Neutrophil (primary cell): Measurements from ENCODE around the gene KBTBD12.

Source experiments
- H3K27ac ChIP-seq: fragments of 200-600 bp; sonication (generic); 2 replicates; pipeline ENCODE4 v1.5.1; 2016; ENCODE audit warnings: mild to moderate bottlenecking, moderate library complexity
- H3K27me3 ChIP-seq: fragments of 200-600 bp; sonication (generic); 2 replicates; pipeline ENCODE4 v1.6.0; 2016; ENCODE audit warnings: mild to moderate bottlenecking
- H3K36me3 ChIP-seq: fragments of 200-600 bp; sonication (generic); 2 replicates; pipeline ENCODE4 v1.5.1; 2017
- H3K4me1 ChIP-seq, 2 experiments: fragments of 200-600 bp in 1 of 2; sonication (generic) in 1 of 2; 1 replicate in 1 of 2; 2 replicates in 1 of 2; pipeline versions ENCODE4 v1.5.1 to v1.6.1; 2013 to 2016; ENCODE audit warnings: low read depth in 1 of 2, low read length in 1 of 2, mild to moderate bottlenecking in 1 of 2, moderate library complexity in 1 of 2; ENCODE audit not compliant: control insufficient read depth in 1 of 2, insufficient read depth in 1 of 2
- H3K4me3 ChIP-seq, 2 experiments: fragments of 200-600 bp in 1 of 2; sonication (generic) in 1 of 2; 1 replicate in 1 of 2; 2 replicates in 1 of 2; pipeline ENCODE4 v1.5.1; 2013 to 2016; ENCODE audit warnings: low read depth in 1 of 2, low read length in 1 of 2, mild to moderate bottlenecking in 1 of 2, moderate library complexity in 1 of 2
- H3K9me3 ChIP-seq: fragments of 200-600 bp; sonication (generic); 2 replicates; pipeline ENCODE4 v1.5.1; 2016
- TF ChIP-seq, protein P1 (sequence below): fragments of 200-600 bp; sonication (generic); IDR thresholded peaks from 2 replicates; pipeline ENCODE4 v1.5.1; 2016; ENCODE audit warnings: antibody characterized with exemption

The KBTBD12 gene

GRCh38 chr3:127929818-127930413 is 14.9 kb downstream of the KBTBD12 start:
- Histone ChIP-seq H3K27ac (no peak overlapping the region), H3K4me1 (no peaks in the 10 kb centered on the region), H3K36me3 (no peaks in the 10 kb centered on the region), H3K27me3 (no peaks in the 10 kb centered on the region), H3K9me3 (no peaks in the 10 kb centered on the region), H3K4me3 (no peak overlapping the region)
- TF ChIP-seq, protein P1, sequence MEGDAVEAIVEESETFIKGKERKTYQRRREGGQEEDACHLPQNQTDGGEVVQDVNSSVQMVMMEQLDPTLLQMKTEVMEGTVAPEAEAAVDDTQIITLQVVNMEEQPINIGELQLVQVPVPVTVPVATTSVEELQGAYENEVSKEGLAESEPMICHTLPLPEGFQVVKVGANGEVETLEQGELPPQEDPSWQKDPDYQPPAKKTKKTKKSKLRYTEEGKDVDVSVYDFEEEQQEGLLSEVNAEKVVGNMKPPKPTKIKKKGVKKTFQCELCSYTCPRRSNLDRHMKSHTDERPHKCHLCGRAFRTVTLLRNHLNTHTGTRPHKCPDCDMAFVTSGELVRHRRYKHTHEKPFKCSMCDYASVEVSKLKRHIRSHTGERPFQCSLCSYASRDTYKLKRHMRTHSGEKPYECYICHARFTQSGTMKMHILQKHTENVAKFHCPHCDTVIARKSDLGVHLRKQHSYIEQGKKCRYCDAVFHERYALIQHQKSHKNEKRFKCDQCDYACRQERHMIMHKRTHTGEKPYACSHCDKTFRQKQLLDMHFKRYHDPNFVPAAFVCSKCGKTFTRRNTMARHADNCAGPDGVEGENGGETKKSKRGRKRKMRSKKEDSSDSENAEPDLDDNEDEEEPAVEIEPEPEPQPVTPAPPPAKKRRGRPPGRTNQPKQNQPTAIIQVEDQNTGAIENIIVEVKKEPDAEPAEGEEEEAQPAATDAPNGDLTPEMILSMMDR: no peak

DNA sequence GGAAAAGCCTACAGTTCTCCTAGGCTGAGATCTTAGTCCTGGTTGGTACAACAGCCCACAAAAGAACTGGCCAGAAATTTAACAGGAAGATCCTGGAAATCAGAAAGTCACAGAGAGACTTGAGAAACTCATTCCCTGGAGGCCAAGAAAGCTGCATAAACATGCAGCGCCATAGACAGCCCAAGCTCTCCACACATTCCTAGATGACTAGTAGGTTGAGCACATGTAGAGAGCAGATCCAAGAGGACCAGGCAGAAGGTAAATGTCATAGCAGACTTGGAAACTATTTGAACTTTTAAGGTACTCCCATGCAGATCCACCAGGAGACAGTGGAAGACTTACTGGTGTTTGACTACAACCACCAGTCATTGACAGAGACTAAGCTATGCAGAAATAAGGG is 18.4 kb downstream of the KBTBD12 start:
- TF ChIP-seq, protein P1: no peak
- Histone ChIP-seq H3K4me3 (no peak overlapping the region), H3K27me3 (peaks cover 4% of the 10 kb centered on the region)

GRCh38 chr3:127938800-127939199 is 23.8 kb downstream of the KBTBD12 start:
- Histone ChIP-seq H3K4me1 (no peaks in the 10 kb centered on the region), H3K4me3 (no peak overlapping the region), H3K9me3 (no peaks in the 10 kb centered on the region), H3K27me3 (peaks cover 4% of the 10 kb centered on the region), H3K36me3 (no peaks in the 10 kb centered on the region), H3K27ac (no peak overlapping the region)
- TF ChIP-seq, protein P1: no peak

More for the DNA sequence above, 18.4 kb downstream of the KBTBD12 start:
- Histone ChIP-seq H3K9me3 (no peaks in the 10 kb centered on the region), H3K27ac (no peak overlapping the region), H3K36me3 (no peaks in the 10 kb centered on the region), H3K4me1 (no peaks in the 10 kb centered on the region)

GRCh38 chr3:127940116-127940515 is 25.1 kb downstream of the KBTBD12 start:
- no peaks in the 10 kb centered on the region for H3K4me1 ChIP-seq
- no peaks in the 10 kb centered on the region for H3K9me3 ChIP-seq
- TF ChIP-seq, protein P1: no peak
- H3K36me3 ChIP-seq: no peaks in the 10 kb centered on the region
- H3K4me3 ChIP-seq: no peak overlapping the region
- H3K27ac ChIP-seq: no peak overlapping the region
- peaks cover 2% of the 10 kb centered on the region for H3K27me3 ChIP-seq

GRCh38 chr3:127942613-127943012 is 27.6 kb downstream of the KBTBD12 start:
- peaks cover 7% of the 10 kb centered on the region for H3K27me3 ChIP-seq
- H3K9me3 ChIP-seq: no peaks in the 10 kb centered on the region
- H3K36me3 ChIP-seq: no peaks in the 10 kb centered on the region
- no peaks in the 10 kb centered on the region for H3K4me1 ChIP-seq
- TF ChIP-seq, protein P1: no peak
- H3K27ac ChIP-seq: no peak overlapping the region
- H3K4me3 ChIP-seq: no peak overlapping the region
